Central memory CD8-positive, alpha-beta T cell (primary cell): ENCODE measurements around the gene CNDP1.
A peak's percentile ranks its signal among the peaks of the same experiment; 100 is the strongest.
"Not testable (repeated sequence)": the region's sequence is repeated elsewhere in the genome, so short reads cannot be mapped to it uniquely, and the experiment has no call there.

Experiments
- ATAC-seq: fragments of 150-1000 bp; cut with Tn5 transposase; replicated peaks from 2 replicates; pipeline ENCODE4 v1.10.0; 2022; ENCODE audit warnings: mild to moderate bottlenecking, moderate FRiP score, moderate number of reproducible peaks; ENCODE audit not compliant: poor library complexity, severe bottlenecking; ENCODE audit errors: extremely low read depth
- DNase-seq, 2 donors: peaks; one replicate each; pipeline ENCODE4 v3.0.0; 2021; ENCODE audit warnings: low spot score in 2 of 2
- H3K27ac Mint-ChIP-seq: one replicate; pipeline ENCODE4 v1.8.0; 2022; ENCODE audit warnings: low read depth, mild to moderate bottlenecking, moderate library complexity, mixed read lengths
- H3K27me3 Mint-ChIP-seq: one replicate; pipeline ENCODE4 v1.8.0; 2022; ENCODE audit warnings: mixed read lengths
- H3K36me3 Mint-ChIP-seq: one replicate; pipeline ENCODE4 v1.8.0; 2022; ENCODE audit warnings: mild to moderate bottlenecking, moderate library complexity, mixed read lengths; ENCODE audit not compliant: insufficient read depth
- H3K4me1 Mint-ChIP-seq: one replicate; pipeline ENCODE4 v1.8.0; 2022; ENCODE audit warnings: mixed read lengths
- H3K4me3 Mint-ChIP-seq: one replicate; pipeline ENCODE4 v1.8.0; 2022; ENCODE audit warnings: mild to moderate bottlenecking, moderate library complexity, mixed read lengths
- H3K9me3 Mint-ChIP-seq: one replicate; pipeline ENCODE4 v1.8.0; 2022; ENCODE audit warnings: mixed read lengths

Gene CNDP1

DNA sequence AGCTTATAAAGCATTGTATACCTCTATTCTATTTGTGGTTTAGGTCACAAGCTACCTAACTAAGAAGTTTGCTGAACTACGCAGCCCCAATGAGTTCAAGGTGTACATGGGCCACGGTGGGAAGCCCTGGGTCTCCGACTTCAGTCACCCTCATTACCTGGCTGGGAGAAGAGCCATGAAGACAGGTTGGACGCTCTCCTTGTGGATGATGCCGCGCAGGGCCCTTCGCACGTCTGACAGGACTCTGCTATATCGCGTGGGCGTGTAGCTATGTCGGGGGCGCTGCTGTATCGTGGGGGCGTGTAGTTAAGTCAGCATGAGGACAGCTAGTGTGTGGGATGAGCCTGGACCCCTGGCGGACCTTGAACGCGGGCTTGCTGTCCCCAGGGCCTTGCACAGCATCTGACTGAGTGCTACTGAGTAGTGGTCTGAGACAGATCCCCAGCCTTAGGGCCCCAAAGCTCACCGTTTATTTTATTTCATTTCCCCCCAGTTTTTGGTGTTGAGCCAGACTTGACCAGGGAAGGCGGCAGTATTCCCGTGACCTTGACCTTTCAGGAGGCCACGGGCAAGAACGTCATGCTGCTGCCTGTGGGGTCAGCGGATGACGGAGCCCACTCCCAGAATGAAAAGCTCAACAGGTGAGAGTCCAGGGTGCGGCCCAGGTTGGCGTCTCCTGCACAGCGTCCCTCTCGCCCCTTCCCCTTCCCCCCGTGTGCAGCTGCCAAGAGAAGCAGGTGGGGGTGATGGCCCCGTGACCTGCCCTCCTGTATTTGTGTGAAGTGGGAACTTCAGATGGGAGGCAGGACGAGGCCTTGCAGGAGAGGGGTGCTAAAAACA, 15.6 kb upstream of the CNDP1 start:
- no peak overlapping the region for H3K4me3 Mint-ChIP-seq
- ATAC-seq (no peak), DNase-seq (no peak)

DNA sequence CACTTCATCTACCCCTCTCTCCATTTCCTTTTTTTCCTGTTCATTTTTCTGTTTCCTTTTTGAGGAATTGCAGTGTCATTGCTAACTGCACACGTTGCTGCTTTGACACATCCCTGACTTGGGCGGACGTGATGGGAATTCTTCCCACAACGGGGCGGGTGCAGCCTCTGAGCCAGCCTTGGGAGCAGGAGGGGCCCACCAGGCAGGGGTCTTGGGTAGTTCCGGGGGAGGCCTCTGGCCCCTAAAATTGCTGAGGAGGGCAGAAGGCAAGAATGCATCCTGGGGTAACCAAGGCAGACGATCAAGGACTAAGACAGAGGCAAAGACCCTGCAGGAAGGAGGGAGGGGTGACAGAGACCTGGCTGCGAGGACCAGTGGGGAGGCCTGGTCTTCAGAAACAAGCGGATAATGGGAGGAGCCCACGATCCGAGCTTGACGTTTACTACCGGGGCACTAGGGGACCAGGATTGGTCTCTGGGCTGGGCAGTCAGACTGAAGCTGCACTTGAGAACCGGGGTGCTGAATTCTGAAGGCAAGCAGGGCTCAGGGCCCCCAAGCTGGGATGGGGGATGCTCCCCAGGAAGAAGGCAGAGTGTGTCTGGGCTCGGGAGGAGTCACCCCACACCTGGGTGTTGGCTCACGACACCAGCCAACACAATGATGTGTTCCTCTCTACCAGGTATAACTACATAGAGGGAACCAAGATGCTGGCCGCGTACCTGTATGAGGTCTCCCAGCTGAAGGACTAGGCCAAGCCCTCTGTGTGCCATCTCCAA, 14.8 kb upstream of the CNDP1 start:
- Mint-ChIP-seq H3K27ac (no peak overlapping the region), H3K27me3 (no peaks in the 10 kb centered on the region), H3K4me3 (no peak overlapping the region), H3K36me3 (peaks cover 25% of the 10 kb centered on the region), H3K4me1 (peaks cover 6% of the 10 kb centered on the region), H3K9me3 (no peaks in the 10 kb centered on the region)
- DNase-seq (no peak), ATAC-seq (no peak)

More for the DNA sequence above, 15.6 kb upstream of the CNDP1 start:
- H3K27me3 Mint-ChIP-seq: no peaks in the 10 kb centered on the region
- no peak overlapping the region for H3K27ac Mint-ChIP-seq
- peaks cover 10% of the 10 kb centered on the region for H3K4me1 Mint-ChIP-seq
- H3K36me3 Mint-ChIP-seq: peaks cover 25% of the 10 kb centered on the region
- no peaks in the 10 kb centered on the region for H3K9me3 Mint-ChIP-seq

DNA sequence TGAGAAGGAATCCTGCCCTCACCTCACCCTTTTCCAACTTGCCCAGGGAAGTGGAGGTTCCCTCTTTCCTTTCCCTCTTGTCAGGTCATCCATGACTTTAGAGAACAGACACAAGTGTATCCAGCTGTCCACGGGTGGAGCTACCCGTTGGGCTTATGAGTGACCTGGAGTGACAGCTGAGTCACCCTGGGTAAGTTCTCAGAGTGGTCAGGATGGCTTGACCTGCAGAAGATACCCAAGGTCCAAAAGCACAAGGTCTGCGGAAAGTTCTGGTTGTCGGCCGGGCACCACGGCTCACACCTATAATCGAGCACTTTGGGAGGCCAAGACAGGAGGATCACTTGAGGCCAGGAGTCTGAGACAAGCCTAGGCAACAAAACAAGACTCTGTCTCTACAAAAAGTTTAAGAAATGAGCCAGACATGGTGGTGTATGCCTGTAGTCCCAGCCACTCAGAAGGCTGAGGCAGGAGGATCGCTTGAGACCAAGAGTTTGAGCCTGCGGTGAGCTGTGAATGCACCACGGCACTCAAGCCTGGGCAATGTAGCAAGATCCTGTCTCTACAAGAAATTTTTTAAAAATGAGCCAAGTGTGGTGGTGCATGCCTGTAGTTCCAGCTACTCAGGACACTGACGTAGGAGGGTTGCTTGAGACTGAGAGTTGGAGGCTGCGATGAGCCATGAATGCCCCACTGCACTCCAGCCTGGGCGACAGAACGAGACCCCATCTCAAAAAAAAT, 14.0 kb upstream of the CNDP1 start:
- Mint-ChIP-seq H3K36me3 (peaks cover 25% of the 10 kb centered on the region), H3K9me3 (no peaks in the 10 kb centered on the region), H3K27ac (no peak overlapping the region), H3K4me3 (no peak overlapping the region), H3K27me3 (no peaks in the 10 kb centered on the region), H3K4me1 (no peaks in the 10 kb centered on the region)
- ATAC-seq: no peak
- no peak for DNase-seq

DNA sequence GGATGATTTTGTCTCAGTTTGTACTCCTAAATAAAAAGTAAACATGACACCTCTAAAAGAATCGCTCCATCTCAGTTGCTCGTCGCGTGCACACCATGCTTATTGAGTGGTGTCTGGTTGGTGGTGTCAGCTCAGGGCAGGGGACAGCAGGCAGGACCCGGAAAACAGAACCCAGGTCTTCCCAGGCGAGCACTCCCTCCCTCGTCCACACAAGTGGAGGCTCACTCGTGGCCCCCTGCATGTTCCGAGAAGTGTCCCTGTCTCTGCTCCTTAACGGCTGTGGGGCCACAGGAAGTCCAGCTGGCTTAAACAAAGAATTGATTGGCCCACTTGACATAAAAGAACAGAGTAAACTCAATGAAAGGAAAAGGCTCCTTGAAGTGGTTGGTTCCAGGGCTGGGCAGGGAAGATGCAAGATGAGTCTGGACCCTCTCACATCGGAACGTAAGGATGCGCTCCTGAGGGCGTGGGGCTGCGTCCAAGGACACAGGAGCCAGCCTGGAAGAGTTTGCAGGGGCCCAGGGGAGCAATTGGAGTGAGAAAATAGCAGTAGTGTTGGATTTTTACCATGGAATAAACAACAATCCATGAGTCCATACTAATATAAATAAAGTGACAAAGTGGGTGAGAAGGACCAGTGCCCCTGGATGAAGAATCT, 13.1 kb upstream of the CNDP1 start:
- Mint-ChIP-seq H3K27ac (peak overlapping the region; percentile 18), H3K4me1 (no peaks in the 10 kb centered on the region), H3K36me3 (peaks cover 27% of the 10 kb centered on the region), H3K9me3 (no peaks in the 10 kb centered on the region), H3K27me3 (no peaks in the 10 kb centered on the region), H3K4me3 (no peak overlapping the region)
- no peak for ATAC-seq
- DNase-seq: no peak

DNA sequence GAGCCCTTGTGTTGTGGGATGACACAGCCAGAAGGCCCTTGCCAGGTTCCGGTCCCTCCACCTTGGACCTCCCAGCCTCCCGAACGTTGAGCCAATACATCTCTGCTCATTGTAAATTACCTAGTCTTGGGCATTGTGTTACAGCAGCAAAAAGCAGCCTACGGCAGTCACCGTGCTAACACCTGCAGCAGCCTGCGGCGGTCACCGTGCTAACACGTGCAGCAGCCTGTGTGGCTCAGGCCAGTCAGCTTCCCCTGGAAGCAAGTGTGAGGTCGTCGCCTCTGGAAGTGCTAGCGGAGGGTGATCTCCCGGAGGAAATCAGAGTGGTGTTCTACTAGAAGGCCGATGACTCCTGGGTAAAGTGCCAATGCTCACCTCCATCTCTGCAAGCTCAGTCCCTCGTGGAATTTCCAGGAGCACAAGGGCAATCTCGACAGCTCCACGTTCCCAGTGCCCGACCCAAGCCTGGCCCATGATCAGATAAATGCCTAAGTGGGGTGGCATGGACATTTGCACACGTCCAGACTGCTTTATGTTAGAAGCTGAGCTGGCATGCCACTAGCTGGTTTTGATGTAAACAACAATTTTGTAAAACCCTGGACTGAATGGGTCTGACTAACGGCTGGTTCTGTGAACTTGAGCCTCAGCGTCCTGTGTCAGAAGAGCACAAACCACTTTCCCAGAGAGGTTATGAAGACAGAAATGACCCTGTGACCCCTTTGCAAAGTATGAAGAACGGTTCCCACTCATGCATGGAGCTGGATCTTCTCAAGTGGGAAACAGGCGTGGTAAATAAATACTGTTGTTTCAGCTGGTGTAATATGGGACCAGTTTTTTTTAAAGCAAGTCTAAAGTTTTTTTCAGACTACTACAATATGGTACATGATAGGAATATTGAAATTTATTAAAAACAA, 11.4 kb upstream of the CNDP1 start:
- H3K4me1 Mint-ChIP-seq: no peaks in the 10 kb centered on the region
- DNase-seq: no peak
- no peak overlapping the region for H3K27ac Mint-ChIP-seq
- no peaks in the 10 kb centered on the region for H3K27me3 Mint-ChIP-seq
- no peak for ATAC-seq
- peaks cover 14% of the 10 kb centered on the region for H3K36me3 Mint-ChIP-seq
- no peak overlapping the region for H3K4me3 Mint-ChIP-seq
- H3K9me3 Mint-ChIP-seq: no peaks in the 10 kb centered on the region

DNA sequence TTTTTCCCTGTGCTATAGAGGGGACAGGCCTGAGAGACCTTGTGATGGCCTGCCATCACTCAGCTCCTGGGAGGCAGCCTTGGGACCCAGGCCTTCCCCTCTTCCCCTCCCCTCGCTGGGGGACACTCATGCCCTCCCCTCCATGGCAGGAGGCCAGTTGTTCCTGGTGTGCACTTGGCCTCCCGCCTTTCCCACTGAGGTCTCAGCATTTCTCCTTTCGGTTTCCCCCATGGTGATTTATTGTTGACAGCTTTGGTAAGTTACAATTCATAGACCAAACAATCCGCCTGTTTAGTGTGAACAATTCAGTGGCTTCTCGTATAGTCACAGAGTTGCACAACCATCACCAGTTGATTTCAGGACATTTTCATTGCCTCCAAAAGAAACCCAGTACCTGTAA, 10.2 kb upstream of the CNDP1 start:
- H3K4me3 Mint-ChIP-seq: no peak overlapping the region

DNA sequence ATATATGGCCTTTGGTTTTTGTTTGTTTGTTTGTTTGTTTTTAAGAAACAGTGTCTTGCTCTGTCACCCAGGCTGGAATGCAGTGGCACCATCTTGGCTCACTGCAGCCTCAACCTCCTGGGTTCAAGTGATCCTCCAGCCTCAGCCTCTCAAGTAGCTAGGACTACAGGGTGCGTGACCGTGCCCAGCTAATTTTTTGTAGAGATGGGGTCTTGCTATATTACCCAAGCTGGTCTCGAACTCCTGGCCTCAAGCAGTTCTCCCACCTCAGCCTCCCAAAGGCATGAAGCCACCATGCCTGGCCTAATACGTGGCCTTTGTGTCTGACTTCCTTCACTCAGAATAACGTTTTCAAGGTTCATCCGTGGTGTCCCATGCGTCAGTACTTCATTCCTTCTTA, 9.4 kb upstream of the CNDP1 start:
- not testable (repeated sequence) for H3K27ac Mint-ChIP-seq, DNase-seq, ATAC-seq, H3K4me1 Mint-ChIP-seq, H3K4me3 Mint-ChIP-seq, H3K27me3 Mint-ChIP-seq, H3K9me3 Mint-ChIP-seq, H3K36me3 Mint-ChIP-seq

More for the DNA sequence above, 10.2 kb upstream of the CNDP1 start:
- ATAC-seq: no peak
- Mint-ChIP-seq H3K9me3 (no peaks in the 10 kb centered on the region), H3K27me3 (no peaks in the 10 kb centered on the region), H3K27ac (no peak overlapping the region), H3K36me3 (peaks cover 12% of the 10 kb centered on the region), H3K4me1 (no peaks in the 10 kb centered on the region)
- no peak for DNase-seq

DNA sequence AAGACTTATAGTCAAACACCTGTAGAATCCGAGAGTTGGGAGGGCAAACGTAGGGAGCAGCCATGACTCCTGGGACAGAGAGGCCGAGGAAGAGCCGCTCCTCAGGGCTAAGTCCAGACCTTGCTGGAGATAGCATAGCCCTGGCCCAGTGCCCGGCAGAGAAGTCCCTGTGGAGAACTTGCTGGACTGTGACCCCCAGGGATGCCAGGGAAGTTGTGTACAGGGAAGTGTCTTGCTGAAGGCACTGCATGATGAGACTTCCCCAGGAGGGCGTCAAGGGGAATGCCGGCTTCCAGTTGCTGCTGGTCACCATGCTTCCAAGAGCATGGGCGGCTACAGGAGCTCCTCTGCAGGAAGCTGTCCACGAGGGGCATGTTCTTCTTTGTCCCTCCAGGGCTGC, 8.6 kb upstream of the CNDP1 start:
- DNase-seq (no peak), ATAC-seq (no peak)
- Mint-ChIP-seq H3K4me3 (no peak overlapping the region), H3K27me3 (peaks cover 8% of the 10 kb centered on the region), H3K27ac (no peak overlapping the region), H3K9me3 (no peaks in the 10 kb centered on the region), H3K36me3 (peaks cover 7% of the 10 kb centered on the region), H3K4me1 (no peaks in the 10 kb centered on the region)

DNA sequence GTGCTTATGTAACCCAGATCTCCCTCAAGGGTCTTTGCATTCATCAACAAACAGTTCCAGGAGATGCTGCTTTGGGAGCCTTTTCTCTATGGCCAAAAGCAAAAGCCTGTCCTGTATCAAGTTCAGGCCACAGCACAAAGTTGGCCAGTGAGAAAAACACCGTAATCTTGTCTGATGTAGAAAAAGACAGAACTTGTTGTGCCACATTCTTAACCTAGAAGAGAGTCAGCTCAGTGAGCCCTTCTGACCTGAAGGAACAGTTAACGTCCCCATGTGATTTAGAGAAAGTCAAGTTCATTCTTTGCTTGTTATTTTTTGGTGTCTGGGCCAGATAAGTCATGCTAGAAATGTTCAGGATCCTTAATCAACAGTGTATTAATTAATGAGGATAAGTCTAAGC, 7.8 kb upstream of the CNDP1 start:
- Mint-ChIP-seq H3K4me1 (no peaks in the 10 kb centered on the region), H3K27ac (no peak overlapping the region), H3K4me3 (no peak overlapping the region), H3K27me3 (peaks cover 16% of the 10 kb centered on the region), H3K9me3 (no peaks in the 10 kb centered on the region), H3K36me3 (peaks cover 5% of the 10 kb centered on the region)
- ATAC-seq: no peak
- no peak for DNase-seq

DNA sequence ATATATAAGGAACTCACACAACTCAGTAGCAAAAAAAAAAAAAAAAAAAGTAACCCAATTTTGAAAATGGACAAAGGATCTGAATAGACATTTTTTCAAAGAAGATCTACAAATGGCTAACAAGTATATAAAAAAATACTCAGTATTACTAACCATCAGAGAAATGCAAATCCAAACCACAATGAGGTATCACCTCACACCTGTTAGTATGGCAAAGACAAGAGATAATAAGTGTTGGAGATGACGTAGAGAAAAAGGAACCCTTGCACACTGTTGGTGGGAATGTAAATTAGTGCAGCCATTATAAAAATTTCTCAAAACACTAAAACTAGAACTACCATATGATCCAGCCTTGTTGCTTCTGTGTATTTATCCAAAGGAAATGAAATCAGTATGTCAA, 5.8 kb upstream of the CNDP1 start:
- DNase-seq: no peak
- no peak for ATAC-seq
- H3K9me3 Mint-ChIP-seq: no peaks in the 10 kb centered on the region

DNA sequence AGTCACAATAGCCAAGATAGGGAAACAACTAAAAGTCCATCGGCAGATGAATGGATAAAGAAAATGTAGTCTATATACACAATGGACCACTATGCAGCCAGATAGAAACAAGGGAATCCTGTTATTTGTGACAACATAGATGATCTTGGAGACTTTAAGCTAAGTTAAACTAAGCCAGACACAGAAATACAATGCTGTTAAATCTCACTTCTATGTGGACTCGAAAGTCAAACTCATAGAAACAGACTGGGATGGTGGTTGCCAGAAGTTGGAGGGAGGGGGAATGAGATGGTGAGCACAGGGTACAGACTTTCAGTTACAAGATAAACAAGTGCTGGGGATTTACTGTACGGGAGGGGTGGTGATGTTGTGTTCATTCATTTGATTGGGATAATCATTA, 5.4 kb upstream of the CNDP1 start:
- ATAC-seq (no peak), DNase-seq (no peak)
- Mint-ChIP-seq H3K27me3 (peaks cover 27% of the 10 kb centered on the region), H3K4me3 (no peak overlapping the region), H3K4me1 (no peaks in the 10 kb centered on the region), H3K27ac (no peak overlapping the region), H3K9me3 (no peaks in the 10 kb centered on the region), H3K36me3 (peaks cover 4% of the 10 kb centered on the region)

More for the DNA sequence above, 5.8 kb upstream of the CNDP1 start:
- H3K4me1 Mint-ChIP-seq: no peaks in the 10 kb centered on the region
- peaks cover 4% of the 10 kb centered on the region for H3K36me3 Mint-ChIP-seq
- H3K27ac Mint-ChIP-seq: no peak overlapping the region
- H3K27me3 Mint-ChIP-seq: peaks cover 23% of the 10 kb centered on the region
- H3K4me3 Mint-ChIP-seq: no peak overlapping the region
